HG03457 (cell line): ENCODE measurements around the gene EEPD1.
"Not testable (repeated sequence)": the region's sequence is repeated elsewhere in the genome, so short reads cannot be mapped to it uniquely, and the experiment has no call there.

Source experiments
- ATAC-seq: cut with Tn5 transposase; IDR thresholded peaks from one replicate; pipeline ENCODE4 v1.9.1; 2021; ENCODE audit warnings: moderate number of reproducible peaks; ENCODE audit not compliant: unreplicated experiment

Gene EEPD1

GRCh38 chr7:36152756-36153570 is at the start of gene EEPD1:
Gene EEPD1 (plus strand): TSS chr7:36153254. CDS start chr7:36154325, 1,071 bp downstream.
- ATAC-seq: peak; percentile 97

DNA sequence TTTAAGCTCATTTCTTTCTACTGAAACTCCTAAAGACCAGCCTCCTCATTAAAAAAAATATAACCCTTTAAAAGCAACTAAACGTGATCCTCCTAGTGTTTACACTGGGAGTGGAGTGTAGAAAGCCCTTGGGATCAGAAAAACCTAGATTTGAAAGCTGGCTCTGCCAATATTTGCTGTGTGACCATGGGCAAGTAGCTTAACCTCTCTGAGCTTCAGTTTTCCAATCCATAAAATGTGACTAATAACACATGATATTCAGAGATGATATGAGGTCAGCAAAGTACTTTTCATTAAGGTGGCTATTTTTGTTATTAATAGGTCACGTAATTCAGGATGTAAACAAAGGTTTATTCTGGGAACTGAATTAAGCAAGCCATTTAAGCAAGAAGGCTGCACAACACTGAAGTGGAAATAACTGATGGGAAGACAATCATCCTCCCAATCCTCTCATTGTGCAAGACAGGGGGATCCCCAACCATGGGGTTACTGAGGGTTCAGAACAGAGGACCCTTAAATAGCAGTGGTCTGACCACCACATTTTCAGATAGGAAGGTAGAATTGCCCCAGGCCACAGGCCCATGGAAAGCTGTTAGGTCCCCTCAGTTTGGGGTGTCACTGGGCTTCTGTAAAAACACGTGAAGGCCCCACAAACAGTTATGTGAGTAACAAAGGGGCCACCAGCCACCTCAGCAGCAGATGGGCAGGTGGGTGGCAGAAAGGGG is 49.1 kb upstream of the EEPD1 start:
- no peak for ATAC-seq

DNA sequence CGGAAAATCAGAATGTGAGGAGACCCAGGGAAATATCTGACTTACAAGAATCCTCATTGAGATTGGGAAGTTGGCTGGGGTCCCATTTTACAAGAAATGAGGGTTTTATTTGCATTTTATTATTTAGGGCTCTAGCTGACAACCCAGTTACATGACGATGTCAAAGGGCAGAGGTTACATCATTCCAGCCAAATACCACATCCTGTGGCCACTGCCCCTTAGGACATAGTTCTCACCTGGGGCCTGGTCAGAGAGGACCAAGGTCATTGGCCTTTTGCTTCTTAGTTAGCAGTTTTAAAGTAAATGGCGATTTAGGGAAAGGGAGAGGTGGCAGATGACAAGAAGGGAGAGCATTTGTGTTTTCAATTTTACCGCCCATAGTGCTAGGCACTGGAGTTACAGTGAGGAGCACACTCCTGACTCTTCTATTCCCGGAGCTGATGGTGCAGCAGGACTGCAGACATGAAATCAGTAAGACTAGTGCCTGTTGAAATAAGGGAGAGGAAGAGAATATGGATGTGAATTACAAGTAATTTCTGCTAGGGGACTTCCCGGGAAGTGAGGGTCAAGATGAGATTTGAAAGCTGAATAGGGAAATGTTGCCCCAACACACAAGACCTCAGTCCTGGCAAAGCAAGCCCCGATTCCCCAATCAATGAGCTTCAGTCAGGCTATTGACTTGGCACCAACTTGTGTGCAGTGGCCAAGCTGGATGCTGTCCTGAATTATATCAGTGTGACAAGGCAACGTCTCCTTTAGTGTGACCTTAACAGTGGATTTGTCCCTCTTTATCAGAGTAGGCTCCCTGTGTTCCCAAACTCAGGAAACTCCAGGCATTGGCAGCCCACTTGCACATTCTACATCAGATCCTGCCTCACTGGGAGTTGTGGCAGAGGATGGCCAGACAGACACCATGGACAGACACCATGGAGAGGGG is 45.8 kb upstream of the EEPD1 start:
- not testable (repeated sequence) for ATAC-seq

DNA sequence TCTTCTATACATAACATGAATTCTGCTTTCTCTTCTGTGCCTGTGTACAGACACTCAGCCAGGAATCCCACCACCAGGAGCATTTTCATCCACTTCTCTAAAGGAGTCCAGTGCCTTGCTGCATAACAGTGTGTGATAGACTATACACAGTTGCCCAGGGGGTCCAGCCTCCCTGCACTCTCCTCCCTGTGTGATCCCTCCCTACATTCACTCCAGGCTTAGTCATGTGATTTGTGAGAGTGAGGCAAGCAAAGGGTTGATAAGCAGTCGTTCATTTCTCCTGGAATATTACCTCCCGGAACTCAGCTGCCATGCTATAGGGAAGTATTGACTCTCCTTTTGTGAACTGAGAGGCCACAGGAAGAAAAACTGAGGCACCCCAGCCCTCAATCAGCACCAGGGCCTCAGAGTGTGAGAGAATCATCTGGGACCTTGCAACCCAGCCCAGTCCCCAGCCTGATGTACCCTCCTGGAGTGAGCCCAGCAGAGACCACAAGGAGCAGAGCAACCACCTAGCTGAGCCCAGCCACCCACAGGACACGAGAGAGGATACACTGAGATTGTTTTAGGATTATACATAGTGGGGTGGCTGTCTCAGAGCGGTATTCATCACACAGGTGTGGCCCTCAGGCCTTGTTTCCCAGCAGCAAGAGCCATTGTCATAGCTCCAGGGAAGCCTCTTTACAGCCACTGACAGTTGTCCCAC is 45.0 kb upstream of the EEPD1 start:
- ATAC-seq: no peak

GRCh38 chr7:36109013-36109627 is 43.9 kb upstream of the EEPD1 start:
- ATAC-seq: no peak

- no peak for ATAC-seq
Observed at GRCh38 chr7:36110584-36110983, 42.5 kb upstream of the EEPD1 start.

DNA sequence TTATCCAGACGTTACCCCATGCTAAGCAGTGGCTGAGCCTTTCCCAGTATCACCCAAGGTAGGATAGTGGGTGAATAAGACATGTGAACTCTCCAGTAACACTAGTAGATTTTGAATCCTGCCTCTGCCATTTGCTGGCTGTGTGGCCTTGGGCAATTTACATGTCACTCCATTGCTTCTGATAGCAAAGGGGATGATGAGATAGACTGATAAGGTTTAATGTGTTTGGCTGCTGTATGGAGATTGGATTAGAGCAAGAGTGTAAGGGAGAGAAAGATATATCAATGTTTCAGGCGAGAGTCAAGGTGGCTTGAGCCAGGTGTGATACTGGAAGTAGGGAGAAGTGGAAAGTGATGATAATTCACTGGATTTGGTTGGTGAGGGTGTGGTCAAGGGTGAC is 40.1 kb upstream of the EEPD1 start:
- ATAC-seq: no peak

DNA sequence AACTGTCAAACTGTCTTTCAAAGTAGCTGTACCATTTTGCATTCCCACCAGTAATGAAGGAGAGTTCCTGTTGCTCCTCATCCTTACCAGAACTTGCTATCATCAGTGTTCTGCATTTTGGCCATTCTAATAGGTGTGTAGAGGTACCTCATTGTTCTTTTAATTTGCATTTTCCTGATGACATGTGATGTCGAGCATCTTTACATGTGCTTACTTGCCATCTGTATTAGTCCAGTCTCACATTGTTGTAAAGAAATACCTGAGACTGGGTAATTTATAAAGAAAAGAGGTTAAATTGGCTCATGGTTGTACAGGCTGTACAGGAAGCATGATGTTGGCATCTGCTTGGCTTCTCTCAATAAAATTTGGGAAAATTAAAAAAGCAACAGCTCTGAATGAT is 38.7 kb upstream of the EEPD1 start:
- no peak for ATAC-seq

- ATAC-seq: peak; percentile 100
Observed at GRCh38 chr7:36115448-36116321, 37.4 kb upstream of the EEPD1 start.

- no peak for ATAC-seq
Observed at GRCh38 chr7:36116347-36117202, 36.5 kb upstream of the EEPD1 start.

DNA sequence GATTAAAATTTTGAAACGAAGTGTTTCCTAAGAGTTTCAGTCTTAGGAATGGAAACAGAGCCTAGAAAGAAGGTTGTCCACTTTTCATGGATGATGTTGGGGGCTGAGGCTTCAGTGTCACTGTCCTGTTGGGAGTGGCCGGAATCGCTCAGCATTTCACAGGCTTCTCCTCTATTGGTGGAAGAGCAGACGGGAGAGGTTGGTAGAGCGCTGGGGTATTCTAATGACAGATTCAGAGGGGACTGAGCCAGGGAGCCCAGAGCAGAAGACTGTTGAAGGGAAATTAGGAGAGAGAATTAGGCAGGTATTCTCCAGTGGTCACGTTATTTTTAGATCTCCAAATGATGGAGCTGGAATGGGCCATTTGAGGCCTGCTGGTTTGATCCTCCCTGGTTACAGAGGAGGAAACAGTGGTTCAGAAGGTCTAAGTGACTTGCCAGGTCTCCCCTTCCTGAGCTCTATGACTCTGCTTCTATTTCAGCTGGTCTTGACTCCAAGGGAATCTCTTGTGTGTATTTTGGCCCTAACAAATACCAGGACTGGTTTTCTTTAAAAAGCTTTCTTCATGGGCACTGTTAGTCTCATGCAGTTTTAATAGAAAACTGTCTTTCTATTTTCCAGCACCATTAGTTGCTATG is 35.7 kb upstream of the EEPD1 start:
- no peak for ATAC-seq

DNA sequence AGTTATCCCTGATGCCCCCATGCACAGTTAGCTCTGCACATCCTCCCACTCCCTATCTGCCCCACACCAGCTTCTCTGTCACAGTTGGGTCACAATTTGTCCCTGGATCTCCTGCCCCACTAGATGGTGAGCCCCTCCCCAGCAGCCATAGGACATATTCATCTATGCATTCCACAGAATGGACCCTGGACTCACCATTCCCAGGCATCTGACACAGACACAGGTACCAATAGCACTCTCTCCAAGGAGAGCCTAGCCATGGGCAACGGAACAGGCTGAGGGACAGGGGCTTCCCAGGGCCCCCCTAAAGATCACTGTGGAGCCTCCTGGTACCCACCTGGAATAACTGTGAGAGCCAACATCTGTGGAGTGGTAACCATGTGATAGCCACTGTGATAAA is 34.7 kb upstream of the EEPD1 start:
- no peak for ATAC-seq

GRCh38 chr7:36119005-36119706 is 33.9 kb upstream of the EEPD1 start:
- no peak for ATAC-seq

DNA sequence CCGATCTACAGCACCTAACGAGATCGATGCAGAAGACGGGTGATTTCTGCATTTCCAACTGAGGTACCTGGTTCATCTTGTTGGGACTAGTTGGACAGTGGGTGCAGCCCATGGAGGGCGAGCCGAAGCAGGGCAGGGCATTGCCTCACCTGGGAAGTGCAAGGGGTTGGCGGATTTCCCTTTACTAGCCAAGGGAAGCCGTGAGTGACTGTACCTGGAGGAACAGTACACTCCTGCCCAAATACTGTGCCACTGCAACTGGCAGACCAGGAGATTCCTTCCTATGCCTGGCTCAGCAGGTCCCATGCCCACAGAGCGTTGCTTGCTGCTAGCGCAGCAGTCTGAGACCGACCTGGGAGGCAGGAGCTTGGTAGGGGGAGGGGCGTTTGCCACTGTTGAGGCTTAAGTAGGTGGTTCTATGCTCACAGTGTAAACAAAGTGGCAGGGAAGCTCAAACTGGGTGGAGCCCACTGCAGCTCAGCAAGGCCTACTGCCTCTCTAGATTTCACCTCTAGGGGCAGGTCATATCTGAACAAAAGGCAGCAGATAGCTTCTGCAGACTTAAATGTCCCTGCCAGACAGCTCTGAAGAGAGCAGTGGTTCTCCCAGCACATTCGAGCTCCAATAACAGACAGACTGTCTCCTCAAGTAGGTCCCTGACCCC is 32.9 kb upstream of the EEPD1 start:
- ATAC-seq: not testable (repeated sequence)

GRCh38 chr7:36125630-36126029 is 27.4 kb upstream of the EEPD1 start:
- ATAC-seq: not testable (repeated sequence)

- no peak for ATAC-seq
Observed at GRCh38 chr7:36127075-36127740, 25.8 kb upstream of the EEPD1 start.
